H9 (cell line): ENCODE data around the gene ITPR1. TPM values are rescaled to one million over a fixed set of nuclear protein-coding genes. Genes with fewer than 3 reads are reported as not detected.

Experiments used
- DNase-seq: peaks from one replicate; pipeline ENCODE4 v3.0.0-alpha.2; 2017
- H2AFZ ChIP-seq: one replicate; pipeline ENCODE4 v1.6.1; 2013; ENCODE audit warnings: mild to moderate bottlenecking, low read length, control low read depth, moderate library complexity
- H2AK5ac ChIP-seq: 2 replicates; pipeline ENCODE4 v1.6.1; 2013; ENCODE audit warnings: low read length, control low read depth, mixed read lengths; ENCODE audit not compliant: insufficient read length
- H2BK120ac ChIP-seq: one replicate; pipeline ENCODE4 v1.6.1; 2013; ENCODE audit warnings: low read depth, mild to moderate bottlenecking, low read length, control low read depth, inconsistent platforms; ENCODE audit not compliant: poor library complexity, severe bottlenecking
- H2BK12ac ChIP-seq: 2 replicates; pipeline ENCODE4 v1.6.1; 2013; ENCODE audit warnings: low read length, control low read depth, mixed read lengths, low read depth; ENCODE audit not compliant: insufficient read length
- H2BK15ac ChIP-seq: 2 replicates; pipeline ENCODE4 v1.6.1; 2013; ENCODE audit warnings: low read depth, low read length, control low read depth
- H2BK20ac ChIP-seq: one replicate; pipeline ENCODE4 v1.6.1; 2013; ENCODE audit warnings: low read depth, mild to moderate bottlenecking, low read length, control low read depth, inconsistent platforms; ENCODE audit not compliant: poor library complexity, severe bottlenecking
- H2BK5ac ChIP-seq: 2 replicates; pipeline ENCODE4 v1.6.1; 2013; ENCODE audit warnings: low read length, control low read depth, mixed read lengths; ENCODE audit not compliant: insufficient read length
- H3K14ac ChIP-seq: 2 replicates; pipeline ENCODE4 v1.6.1; 2013; ENCODE audit warnings: low read length, control low read depth; ENCODE audit not compliant: insufficient read depth
- H3K18ac ChIP-seq: 2 replicates; pipeline ENCODE4 v1.6.1; 2013; ENCODE audit warnings: low read depth, mild to moderate bottlenecking, mixed read lengths, low read length, control low read depth; ENCODE audit not compliant: insufficient read length
- H3K23ac ChIP-seq: 2 replicates; pipeline ENCODE4 v1.6.1; 2013; ENCODE audit warnings: low read length, control low read depth, mixed read lengths, low read depth; ENCODE audit not compliant: insufficient read length
- H3K23me2 ChIP-seq: 2 replicates; pipeline ENCODE4 v1.6.1; 2013; ENCODE audit warnings: low read depth, mild to moderate bottlenecking, mixed read lengths, low read length, control low read depth; ENCODE audit not compliant: insufficient read length, poor library complexity, severe bottlenecking
- H3K27ac ChIP-seq: 2 replicates; pipeline ENCODE4 v1.5.1; 2013; ENCODE audit warnings: low read length, control low read depth, mixed read lengths, low read depth; ENCODE audit not compliant: insufficient read length
- H3K27me3 ChIP-seq: 2 replicates; pipeline ENCODE4 v1.6.1; 2013; ENCODE audit warnings: low read length, control low read depth, inconsistent platforms; ENCODE audit not compliant: insufficient read depth
- H3K4ac ChIP-seq: 2 replicates; pipeline ENCODE4 v1.6.1; 2013; ENCODE audit warnings: low read depth, mild to moderate bottlenecking, control low read depth, inconsistent platforms, low read length, moderate library complexity
- H3K4me1 ChIP-seq: 2 replicates; pipeline ENCODE4 v1.6.1; 2013; ENCODE audit warnings: low read length, control low read depth, inconsistent platforms; ENCODE audit not compliant: insufficient read depth
- H3K4me2 ChIP-seq: 2 replicates; pipeline ENCODE4 v1.6.1; 2013; ENCODE audit warnings: low read length, control low read depth, mixed read lengths; ENCODE audit not compliant: insufficient read length, insufficient read depth
- H3K56ac ChIP-seq: 2 replicates; pipeline ENCODE4 v1.6.1; 2013; ENCODE audit warnings: low read depth, mild to moderate bottlenecking, mixed read lengths, low read length, control low read depth; ENCODE audit not compliant: insufficient read length
- H3K79me1 ChIP-seq: 2 replicates; pipeline ENCODE4 v1.6.1; 2013; ENCODE audit warnings: low read depth, mild to moderate bottlenecking, moderate library complexity, low read length, control low read depth, inconsistent platforms; ENCODE audit not compliant: insufficient read depth, poor library complexity, severe bottlenecking
- H3K79me2 ChIP-seq: 2 replicates; pipeline ENCODE4 v1.6.1; 2013; ENCODE audit warnings: low read length, control low read depth, inconsistent platforms; ENCODE audit not compliant: insufficient read depth
- H3K9ac ChIP-seq: 2 replicates; pipeline ENCODE4 v1.6.1; 2013; ENCODE audit warnings: low read length, control low read depth, mixed read lengths; ENCODE audit not compliant: insufficient read length; ENCODE audit errors: extremely low read depth
- H3K9me3 ChIP-seq: one replicate; pipeline ENCODE4 v1.6.1; 2013; ENCODE audit warnings: low read depth, low read length, inconsistent platforms; ENCODE audit not compliant: control insufficient read depth
- H3T11ph ChIP-seq: one replicate; pipeline ENCODE4 v1.6.1; 2013; ENCODE audit warnings: mild to moderate bottlenecking, low read length, control low read depth, inconsistent platforms
- H4K20me1 ChIP-seq: one replicate; pipeline ENCODE4 v1.6.1; 2013; ENCODE audit not compliant: control insufficient read depth, insufficient read length, insufficient read depth
- H4K5ac ChIP-seq: 2 replicates; pipeline ENCODE4 v1.6.1; 2013; ENCODE audit warnings: low read depth, mild to moderate bottlenecking, mixed read lengths, low read length, control low read depth; ENCODE audit not compliant: insufficient read length
- H4K8ac ChIP-seq: replicated peaks from 2 replicates; pipeline ENCODE4 v1.6.1; 2013; ENCODE audit warnings: low read length, control low read depth, mixed read lengths, low read depth; ENCODE audit not compliant: insufficient read length
- H4K91ac ChIP-seq: 2 replicates; pipeline ENCODE4 v1.6.1; 2013; ENCODE audit warnings: low read depth, mild to moderate bottlenecking, moderate library complexity, mixed read lengths, low read length, control low read depth; ENCODE audit not compliant: insufficient read length
- H3K27ac Mint-ChIP-seq, 3 experiments: 2 replicates in 2 of 3; 3 replicates in 1 of 3; pipeline ENCODE4 v1.8.0; 2020 to 2021; ENCODE audit warnings: mixed read lengths in 3 of 3, mild to moderate bottlenecking in 1 of 3, moderate library complexity in 1 of 3
- H3K27me3 Mint-ChIP-seq: 2 replicates; pipeline ENCODE4 v1.8.0; 2021; ENCODE audit warnings: low read depth, mild to moderate bottlenecking, moderate library complexity, mixed read lengths
- H3K36me3 Mint-ChIP-seq, 3 experiments: 2 replicates in 2 of 3; 3 replicates in 1 of 3; pipeline ENCODE4 v1.8.0; 2020 to 2021; ENCODE audit warnings: low read depth in 3 of 3, mixed read lengths in 3 of 3; ENCODE audit not compliant: insufficient read depth in 1 of 3
- H3K4me1 Mint-ChIP-seq, 2 experiments: 2 replicates each; pipeline ENCODE4 v1.8.0; 2020; ENCODE audit warnings: mixed read lengths in 2 of 2
- H3K4me3 Mint-ChIP-seq, 2 experiments: 2 replicates in 1 of 2; 3 replicates in 1 of 2; pipeline ENCODE4 v1.8.0; 2020 to 2021; ENCODE audit warnings: mild to moderate bottlenecking in 2 of 2, mixed read lengths in 2 of 2, moderate library complexity in 1 of 2
- H3K9me3 Mint-ChIP-seq, 2 experiments: 2 replicates in 1 of 2; 3 replicates in 1 of 2; pipeline ENCODE4 v1.8.0; 2020; ENCODE audit warnings: mild to moderate bottlenecking in 2 of 2, mixed read lengths in 2 of 2, moderate library complexity in 1 of 2
- CTCF ChIP-seq: fragments of 200-600 bp; sonication (generic); conservative IDR thresholded peaks from 3 replicates; pipeline ENCODE4 v1.8.0; 2021; ENCODE audit warnings: antibody characterized with exemption, mild to moderate bottlenecking
- WGBS: extraction: QIAGEN DNeasy Blood & Tissue Kit; methylation state at CpG from one replicate; pipeline ENCODE4 v1.1.7; 2013; ENCODE audit warnings: missing lambda C conversion rate, low lambda C conversion rate, mixed read lengths; ENCODE audit not compliant: insufficient read length; ENCODE audit errors: extremely low coverage; 5-methylcytosine and 5-hydroxymethylcytosine counted together
- total RNA-seq: library from RNA; stranded (reverse); gene quantifications from 2 replicates; pipeline ENCODE4 v1.2.1, GENCODE V29; 2021

Gene ITPR1
- total RNA-seq, 1 experiment from 2014 or later: 4.2 TPM

GRCh38 chr3:4794798-4795197 is 301.6 kb downstream of the ITPR1 start:
- Histone ChIP-seq H2BK12ac (no peak overlapping the region), H3K23me2 (no peaks in the 10 kb centered on the region), H3K18ac (no peak overlapping the region), H4K5ac (no peak overlapping the region), H3K23ac (no peak overlapping the region), H3K27me3 (no peaks in the 10 kb centered on the region), H3K79me2 (no peaks in the 10 kb centered on the region), H3K9ac (no peak overlapping the region), H2BK120ac (no peak overlapping the region), H3K9me3 (no peaks in the 10 kb centered on the region), H3K14ac (no peak overlapping the region), H4K8ac (no peak overlapping the region), H3K56ac (no peak overlapping the region), H4K20me1 (no peaks in the 10 kb centered on the region), H3K27ac (no peak overlapping the region), H4K91ac (no peak overlapping the region), H2BK5ac (no peak overlapping the region), H3K4ac (no peak overlapping the region), H2AFZ (no peak overlapping the region), H2BK20ac (no peak overlapping the region), H3K79me1 (no peaks in the 10 kb centered on the region), H2BK15ac (no peak overlapping the region), H3T11ph (no peak overlapping the region), H3K4me2 (no peak overlapping the region), H2AK5ac (no peak overlapping the region), H3K4me1 (no peaks in the 10 kb centered on the region)
- H3K27ac Mint-ChIP-seq: no peak overlapping the region
- H3K36me3 Mint-ChIP-seq: peaks cover 3 to 13% (median 11%) of the 10 kb centered on the region in 3 experiments; a peak in 6 of 7 replicates
- H3K4me3 Mint-ChIP-seq: no peak overlapping the region
- no peaks in the 10 kb centered on the region for H3K4me1 Mint-ChIP-seq
- TF ChIP-seq CTCF: no peak
- H3K27me3 Mint-ChIP-seq: no peaks in the 10 kb centered on the region
- peaks cover 6 to 9% of the 10 kb centered on the region in 2 experiments; a peak in 3 of 5 replicates for H3K9me3 Mint-ChIP-seq
- no peak for DNase-seq
- WGBS: no CpG with 5 or more reads among the region's 13 CpGs
